Stimulated activated CD4-positive, alpha-beta T cell treated with anti-CD3 and anti-CD28 coated beads, Interleukin-2, amount 100 ng/mL, for 48 hours (primary cell): ENCODE measurements around the gene MRPS23.
"Not testable (repeated sequence)": the region's sequence is repeated elsewhere in the genome, so short reads cannot be mapped to it uniquely, and the experiment has no call there.

Source experiments
- DNase-seq, 2 donors: peaks; one replicate each; pipeline ENCODE4 v3.0.0-alpha.2; 2020

Gene MRPS23

DNA sequence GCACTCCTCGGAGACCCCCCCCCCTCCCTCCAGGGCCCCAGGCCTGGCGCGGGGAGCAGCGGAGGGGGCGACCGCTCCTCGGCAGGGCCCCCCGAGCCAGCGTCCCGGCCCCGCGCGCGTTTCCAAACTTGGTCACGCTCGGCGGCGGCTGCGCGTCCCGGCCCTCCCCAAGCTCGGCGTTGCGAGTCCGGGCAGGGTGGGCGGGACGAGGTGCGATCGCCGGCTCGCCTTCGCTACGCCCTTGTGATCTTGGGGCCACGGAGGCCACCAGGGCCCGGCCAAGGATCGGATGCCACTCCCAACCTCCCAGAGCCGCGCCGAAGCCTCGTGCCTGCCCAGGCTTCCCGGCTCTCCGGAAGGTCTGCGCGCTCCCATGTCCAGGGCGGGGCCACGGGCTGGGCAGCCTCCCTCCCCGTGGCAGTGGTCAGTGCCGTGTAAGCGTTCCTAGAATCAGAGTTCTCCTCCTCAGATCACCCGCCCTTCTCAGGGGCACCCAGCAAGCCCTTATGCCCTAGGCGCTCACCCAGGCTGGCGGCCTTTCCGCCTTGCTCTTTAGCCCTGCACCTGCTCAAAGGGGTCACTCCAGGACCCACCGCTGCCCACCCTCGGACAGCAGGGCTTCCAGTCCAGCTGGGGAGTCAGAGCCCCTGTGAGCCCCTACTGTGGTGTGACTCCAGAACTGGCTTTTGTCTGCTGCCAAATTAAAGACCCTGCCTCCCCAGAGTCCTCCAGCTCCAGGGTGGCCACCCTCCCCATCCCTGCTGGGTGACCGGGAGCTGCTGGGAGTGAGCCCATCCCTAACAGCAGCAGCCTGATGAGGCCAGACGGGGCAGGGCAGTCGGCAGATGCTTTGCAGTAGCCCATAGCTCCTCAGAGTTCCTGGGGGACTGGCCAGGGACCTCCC, 12.2 kb upstream of the MRPS23 start:
- DNase-seq, result no peak

DNA sequence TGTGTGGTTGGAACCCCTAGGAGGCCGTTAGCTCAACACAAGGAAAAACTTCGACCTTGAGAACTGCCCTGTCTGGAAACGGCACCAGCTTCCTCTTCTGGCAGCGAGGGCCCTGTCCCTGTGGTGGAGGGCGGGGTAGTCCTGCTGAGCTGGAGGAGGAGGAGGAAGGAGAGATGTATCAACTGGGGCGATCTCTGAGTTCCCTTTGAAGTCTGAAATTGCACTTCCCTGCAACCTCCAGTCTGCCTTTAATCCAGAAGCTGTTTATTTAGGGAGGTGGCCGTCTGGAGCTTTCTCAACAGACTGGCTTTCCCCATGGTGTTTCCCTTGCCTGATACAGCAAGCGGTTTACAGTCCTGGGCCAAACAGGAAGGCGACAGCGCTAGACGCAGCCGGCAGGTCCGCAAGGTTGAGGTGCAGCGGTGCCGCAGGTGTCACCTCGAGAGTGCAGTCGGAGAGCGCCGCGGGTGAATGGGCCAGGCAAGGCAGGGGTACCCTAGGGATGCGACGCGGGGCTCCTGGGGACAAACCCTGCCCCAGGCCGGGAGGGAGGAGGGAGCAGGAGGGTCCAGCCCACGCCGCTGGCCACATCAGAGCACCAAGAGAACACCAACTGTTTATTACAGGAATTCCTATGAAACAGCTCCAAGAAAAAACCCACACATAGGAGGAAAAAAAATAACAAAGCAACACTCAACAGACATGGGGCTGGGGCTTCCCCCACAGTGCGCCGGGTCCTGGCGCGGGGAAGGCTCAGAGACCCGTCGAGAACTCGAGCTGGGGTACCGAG, 11.4 kb upstream of the MRPS23 start:
- no peak for DNase-seq

DNA sequence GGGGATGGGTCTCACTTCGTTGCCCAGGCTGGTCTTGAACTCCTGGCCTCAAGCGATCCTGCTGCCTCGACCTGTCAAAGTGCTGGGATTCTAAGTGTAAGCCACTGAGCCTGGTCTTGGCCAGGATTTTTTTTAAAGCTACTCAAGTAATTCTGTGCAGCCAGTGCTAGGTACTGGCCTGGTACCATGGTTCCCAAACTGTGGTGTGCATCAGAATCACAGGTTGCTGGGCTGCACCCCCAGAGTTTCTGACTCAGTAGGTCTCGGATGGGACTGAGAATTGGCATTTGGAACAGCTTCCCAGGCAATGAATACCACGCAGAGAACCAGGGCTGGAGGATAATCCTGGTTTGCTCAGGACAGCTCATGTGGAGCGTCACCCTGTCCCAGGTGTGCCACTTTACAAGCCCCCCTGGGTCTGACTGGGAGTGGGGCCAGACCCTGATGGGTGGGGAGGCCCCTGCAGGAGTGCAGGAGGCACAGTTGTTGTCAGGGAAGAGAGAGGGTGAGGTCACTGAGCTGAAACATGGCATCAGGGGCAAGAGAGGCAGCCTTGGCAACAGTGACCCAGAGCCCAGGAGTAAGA, 10.7 kb upstream of the MRPS23 start:
- DNase-seq, result no peak

DNA sequence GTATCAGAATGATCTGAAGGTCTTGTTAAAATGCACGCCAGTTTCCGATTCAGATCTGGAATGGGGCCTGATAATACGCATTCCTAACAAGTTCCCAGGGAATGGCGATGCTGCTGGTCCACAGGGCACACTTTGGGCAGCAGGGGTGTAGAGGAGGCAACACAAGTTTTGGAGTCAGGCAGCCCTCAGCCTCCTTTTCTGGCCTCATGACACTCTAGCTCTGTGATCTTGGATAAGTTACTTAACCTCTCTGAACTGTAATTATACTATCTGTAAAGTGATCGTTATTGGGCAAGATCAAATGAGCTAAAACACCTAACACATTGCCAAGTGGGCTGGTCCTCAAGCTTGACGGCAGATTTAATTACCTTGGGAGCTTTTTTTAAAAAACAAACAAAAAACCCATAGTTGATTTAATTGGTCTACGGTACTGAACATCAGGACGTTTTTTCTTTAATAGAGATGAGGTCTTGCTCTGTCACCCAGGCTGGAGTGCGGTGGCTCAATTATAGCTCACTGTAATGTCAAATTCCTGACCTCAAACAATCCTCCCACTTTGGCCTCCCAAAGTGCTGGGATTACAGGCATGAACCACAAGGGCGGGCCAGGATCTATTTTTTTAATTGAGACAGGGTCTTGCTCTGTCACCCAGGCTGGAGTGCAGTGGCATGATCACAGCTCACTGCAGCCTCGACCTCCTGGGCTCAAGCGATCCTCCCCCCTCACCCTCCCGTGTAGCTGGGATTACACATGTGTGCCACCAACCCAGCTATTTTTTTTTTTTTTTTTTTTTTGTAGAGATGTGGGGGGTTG, 10.0 kb upstream of the MRPS23 start:
- no peak for DNase-seq

DNA sequence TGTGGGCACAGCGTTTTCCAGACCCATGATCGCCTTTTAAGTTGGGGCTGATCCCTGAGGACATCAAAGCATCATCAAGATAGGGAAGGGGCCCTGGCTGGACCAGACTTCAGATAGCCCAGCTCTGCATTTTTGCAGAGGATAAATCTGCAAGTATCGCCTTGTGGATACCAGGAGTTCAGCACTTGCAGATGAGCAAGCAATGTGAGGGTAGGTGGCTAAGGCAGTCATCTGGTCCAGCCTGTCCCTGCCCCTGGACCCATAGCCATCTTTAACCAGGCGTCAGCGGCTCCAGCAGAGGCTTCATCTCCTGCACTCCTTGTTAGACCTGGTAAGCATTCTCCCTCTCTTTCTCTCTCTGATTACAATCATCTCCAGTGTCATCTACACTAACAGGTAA, 9.0 kb upstream of the MRPS23 start:
- no peak for DNase-seq

DNA sequence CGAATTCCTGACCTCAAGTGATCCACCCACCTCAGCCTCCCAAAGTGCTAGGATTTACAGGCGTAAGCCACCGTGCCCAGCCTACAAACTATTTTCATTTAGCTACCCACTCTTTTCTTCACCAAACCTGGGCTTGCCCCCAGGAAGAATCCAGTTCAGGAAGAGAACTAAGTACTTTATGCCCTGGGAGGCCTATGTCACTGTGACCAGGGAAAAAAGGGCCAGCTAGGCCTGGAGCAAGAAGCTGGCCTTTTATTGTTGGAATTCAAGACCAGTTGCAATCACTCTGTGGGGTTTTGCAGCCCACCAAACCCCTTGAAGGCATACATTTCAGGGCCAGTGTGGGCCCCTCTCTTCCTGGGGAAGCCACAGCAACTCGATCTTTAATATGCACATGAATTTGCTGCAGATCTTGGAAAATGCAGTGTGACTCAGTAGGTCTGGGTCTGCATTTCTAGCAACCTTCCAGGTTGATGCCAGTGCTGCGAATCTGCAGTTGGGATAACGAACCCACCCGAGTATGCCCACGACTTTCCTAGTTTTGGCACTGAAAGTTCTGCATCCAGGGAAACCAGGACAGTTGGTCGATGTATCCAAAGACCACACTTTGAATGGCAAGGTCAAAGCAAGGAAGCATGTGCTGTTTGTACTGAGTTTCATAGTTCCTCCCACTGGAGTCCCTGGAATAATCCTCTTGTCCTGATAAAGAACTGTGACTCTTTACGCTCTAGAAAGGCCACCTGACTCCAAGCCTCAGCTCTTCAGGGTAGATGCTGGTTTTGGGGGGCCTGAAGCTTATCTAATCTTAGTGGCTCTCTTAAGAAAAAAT, 7.2 kb upstream of the MRPS23 start:
- no peak for DNase-seq

DNA sequence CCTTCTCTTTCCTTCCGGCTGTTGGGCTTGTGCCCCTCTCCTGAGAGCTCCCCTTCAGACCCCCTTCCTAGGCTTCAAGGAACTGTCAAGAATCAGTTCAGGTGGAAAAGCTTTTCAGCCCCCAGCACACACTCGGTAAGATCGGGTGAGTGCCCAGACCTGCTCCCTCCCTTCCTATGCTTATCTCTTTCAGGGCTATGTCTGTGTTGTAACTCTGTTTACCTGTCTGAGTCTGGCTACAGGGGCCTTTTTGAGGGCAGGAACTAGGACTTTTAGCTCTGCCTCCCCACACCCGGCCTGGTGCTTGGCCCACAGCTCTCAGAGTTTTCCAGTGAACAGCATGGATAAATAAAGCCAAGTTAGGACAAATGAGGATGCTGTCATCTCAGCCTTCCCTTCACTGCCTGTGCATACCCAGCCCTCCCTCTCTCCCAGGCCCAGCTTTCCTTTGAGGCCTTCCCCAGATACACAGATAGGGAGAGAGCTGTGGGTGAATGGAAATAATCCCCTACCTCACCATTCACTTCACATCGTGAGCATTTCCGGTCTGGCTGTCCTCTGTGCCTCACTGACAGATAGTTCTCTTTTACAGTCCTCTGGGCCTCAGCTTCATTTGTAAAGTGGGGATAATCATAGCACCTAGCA, 5.7 kb upstream of the MRPS23 start:
- DNase-seq, result no peak

DNA sequence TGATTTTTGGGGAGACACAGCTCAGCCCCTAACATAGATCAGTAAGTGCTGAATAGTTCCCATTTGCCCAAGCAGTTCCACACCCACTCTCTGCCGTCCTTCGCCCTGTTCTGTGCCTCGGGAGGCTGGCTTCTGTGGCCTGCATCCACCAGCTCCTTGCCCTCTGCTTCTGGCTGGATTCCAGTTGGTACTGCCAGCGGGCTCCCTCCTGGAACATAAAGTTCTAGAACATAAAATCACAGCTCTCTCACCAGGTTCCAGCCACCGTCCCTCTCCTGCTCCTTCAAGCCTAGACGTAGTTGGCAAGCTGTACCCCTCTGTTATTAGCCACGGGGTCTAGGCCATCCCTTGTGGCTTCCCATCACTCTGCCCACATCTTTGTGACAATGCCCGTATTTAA, 3.9 kb upstream of the MRPS23 start:
- DNase-seq, result no peak

DNA sequence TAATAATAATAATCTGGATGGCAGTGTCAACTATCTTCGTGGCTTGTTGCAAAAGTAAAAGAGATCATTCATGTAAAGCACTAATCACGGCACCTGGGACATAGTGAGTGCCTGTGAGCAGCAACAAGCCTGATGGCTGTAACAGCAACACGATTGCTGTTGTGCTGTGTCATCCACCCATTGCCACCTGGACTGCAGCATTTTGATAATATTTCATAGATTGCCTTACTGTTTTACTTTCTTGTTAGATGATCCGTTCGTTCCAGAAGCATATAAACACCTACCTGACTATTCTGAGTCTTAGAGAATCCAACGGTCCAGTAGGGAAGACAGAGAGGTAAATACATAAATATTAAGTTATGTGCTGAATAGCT, 3.1 kb upstream of the MRPS23 start:
- DNase-seq, result no peak

DNA sequence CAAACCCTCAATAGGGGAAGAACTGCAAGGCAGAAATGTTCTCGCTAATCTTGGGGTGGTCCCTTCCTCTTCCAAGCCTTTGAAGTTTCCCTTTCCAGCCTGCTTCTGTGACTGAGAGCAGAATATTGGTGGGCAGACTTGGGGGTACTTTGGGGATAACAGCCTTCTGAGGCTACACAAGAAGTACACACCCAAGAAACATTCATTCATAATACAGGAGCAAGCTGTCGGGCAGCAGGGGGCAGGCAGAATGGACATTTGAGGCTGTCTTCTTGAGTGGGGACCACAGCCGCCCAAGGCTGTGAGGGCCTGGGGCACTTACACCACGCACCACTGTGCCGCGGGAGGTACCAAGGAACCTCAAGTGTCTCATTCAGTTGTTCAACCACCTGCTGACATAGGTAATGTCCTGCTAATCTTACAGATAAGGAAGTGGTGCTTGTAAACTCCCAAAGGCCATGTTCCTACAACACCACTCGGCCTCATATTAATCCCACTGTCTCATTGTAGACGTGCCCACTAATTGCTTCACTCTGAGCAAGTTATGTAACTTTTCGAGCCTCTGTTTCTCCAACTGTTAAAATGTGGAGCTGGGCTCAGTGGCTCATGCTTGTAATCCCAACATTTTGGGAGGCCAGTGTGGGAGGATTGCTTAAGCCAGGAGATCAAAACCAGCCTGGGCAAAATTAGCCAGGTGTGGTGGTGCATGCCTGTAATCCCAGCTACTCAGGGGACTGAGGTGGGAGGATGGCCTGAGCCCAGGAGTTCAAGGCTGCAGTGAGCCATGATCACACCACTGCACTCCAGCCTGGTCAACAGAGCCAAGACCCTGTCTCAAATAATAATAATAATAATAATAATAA, 2.5 kb upstream of the MRPS23 start:
- no peak for DNase-seq

DNA sequence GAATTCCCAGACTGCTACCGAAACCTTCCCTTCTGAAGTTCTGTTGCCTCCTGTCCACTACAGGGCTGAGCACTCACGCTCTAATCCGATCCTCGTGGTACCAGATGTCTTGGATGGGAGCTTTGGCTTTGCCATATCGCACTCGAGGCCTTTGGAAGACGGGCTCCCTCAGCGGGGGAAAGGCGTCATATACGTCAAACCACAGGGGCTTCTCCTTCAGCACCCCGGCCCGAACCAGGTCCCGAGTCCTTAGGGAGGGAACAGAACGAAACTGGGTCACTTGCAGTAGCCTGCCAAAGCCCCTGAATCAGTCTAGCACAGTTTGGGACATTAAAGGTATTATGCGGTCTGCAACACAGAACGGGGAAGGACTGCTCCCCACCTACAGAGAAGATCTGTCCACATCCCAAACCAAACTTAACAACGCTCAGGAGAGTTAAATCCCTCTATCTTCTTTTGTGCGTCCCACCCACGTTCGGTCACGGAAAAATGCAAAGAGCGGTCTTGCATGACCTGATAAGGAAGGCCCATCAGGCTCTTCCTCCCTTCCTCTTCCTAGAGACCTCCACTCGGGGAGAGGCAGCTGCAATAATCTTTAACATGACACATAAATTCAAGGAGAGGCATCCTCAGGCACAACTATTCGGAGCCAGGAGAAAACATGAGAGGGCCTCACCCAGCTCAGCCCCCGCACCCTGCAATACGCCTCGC, 526 bp downstream of the MRPS23 start:
- peak in 1 of 2 donors; percentile 16 for DNase-seq

DNA sequence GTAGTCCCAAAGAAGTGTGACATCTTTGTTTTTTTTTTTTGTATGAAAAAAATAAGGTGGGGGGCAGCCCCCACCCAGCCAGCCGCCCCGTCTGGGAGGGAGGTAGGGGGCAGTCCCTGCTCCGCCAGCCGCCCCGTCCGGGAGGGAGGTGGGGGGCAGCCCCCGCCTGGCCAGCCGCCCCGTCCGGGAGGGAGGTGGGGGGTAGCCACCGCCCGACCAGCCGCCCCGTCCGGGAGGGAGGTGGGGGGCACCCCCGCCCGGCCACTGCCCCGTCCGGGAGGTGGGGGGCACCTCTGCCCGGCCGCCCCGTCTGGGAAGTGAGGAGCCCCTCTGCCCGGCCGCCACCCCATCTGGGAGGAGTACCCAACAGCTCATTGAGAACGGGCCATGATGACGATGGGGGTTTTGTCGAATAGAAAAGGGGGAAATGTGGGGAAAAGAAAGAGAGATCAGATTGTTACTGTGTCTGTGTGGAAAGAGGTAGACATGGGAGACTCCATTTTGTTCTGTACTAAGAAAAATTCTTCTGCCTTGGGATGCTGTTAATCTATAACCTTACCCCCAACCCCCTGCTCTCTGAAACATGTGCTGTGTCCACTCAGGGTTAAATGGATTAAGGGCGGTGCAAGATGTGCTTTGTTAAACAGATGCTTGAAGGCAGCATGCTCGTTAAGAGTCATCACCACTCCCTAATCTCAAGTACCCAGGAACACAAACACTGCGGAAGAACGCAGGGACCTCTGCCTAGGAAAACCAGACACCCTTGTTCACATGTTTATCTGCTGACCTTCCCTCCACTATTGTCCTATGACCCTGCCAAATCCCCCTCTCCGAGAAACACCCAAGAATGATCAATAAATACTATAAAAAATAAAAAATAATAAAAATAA, 3.5 kb downstream of the MRPS23 start:
- DNase-seq, result not testable (repeated sequence)

DNA sequence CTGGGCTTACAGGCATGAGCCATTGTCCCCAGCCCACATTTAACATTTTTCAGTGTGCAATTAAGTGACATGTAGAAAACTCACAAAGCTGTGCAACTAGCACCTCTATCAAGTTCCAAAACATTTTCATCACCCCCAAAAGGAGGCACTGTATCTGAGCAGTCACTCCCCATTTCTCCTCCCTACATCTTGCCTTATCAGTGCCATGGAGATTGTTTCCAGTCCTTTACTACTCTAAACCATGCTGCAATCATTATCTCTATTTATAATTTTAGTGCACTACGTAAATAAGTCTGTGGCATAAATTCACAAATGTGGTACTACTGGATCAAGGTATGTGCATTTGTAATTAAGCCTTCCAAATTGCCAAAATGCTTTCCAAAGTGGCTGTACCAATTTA, 7.6 kb downstream of the MRPS23 start:
- no peak for DNase-seq

DNA sequence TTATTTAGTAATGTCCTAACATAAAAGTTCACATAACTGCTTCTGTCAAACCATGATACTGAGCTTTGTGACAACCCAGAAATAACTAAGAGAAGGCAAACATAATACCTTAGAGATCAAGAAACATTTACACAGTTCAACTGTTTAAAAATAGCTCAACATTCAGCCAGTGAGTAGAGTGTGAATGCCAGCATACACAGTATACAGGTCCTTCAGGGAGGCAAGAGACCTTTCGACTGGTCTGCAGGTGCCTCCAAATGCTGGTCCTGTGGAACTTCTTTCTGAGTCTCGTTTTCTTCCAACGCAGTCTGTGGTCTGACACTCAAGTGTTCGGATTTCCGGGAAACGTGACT, 10.3 kb downstream of the MRPS23 start:
- DNase-seq, result no peak

DNA sequence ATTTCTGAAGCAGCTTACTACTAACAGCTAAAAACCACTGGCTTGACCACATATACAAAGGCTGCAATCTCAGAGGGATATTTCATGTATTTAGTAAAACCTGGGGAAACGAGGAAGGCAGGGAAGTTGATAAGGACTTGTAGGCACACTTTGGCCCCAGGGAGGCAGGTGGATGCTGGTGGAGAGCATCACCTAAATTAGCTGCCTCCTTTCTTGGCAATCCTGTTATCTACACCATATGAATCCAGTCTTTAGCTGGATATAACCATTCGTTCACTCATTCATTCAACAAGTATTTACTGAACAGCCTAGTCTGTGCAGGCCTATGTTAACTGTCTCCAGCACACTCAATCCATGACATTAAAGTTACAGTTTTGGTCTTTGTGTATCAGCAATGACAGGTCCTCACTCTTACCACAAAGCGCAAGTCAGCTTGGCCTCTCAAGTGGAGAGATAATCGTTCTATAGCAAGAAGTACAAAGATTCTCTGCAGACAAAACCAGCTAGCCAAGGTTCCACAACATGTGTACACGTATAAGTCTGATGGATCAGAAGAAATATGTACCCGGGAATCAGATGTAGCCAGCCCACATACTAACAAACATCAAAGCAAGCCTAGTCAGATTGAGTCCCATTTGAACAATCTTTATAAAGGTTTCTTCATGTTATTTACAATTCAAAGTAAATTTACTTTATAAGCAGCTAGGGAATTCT, 10.8 kb downstream of the MRPS23 start:
- no peak for DNase-seq

DNA sequence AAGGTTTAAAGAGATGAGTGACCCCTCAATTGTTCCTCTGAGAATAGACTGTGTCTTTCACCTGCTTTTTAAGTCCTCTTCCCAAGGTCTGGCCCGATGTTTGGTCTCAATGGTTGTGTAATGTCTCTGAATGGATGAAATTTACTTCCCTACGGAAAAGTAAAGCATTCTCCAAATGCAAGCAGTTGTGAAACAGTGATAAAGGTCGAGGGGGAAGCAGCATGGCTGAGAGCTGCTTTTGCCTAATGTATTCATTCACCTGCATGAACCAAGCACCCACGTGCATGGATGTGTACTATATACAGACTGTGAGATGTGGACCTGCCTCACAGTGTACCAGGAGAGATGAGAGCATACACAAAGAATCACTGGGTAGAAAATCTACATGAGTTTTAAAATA, 11.4 kb downstream of the MRPS23 start:
- no peak for DNase-seq

DNA sequence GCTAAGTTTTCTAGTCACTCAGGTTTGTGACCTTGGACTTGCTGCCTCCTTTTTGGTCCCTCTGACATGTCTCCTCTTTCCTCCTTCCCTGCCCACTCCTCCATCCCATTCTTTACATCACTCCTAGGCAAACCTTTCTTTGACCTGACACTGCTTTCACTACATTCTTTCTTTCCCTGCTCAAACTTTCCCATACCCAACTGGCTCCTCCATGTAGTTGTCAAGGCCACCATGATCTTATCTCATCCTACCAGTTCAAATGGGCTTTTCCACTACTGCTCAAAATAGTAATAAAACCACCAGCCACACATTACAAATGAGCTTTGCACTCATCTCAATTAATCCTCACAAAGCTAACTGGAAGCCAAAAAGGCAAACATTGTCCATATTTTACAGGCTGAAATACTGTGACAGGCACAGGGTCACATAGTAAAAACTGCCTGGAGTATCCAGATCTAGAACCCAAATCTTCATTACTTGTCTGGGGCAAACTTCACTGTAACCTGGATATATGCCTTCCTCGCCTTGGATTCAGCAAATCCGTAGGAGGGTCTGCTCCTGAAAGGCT, 14.4 kb downstream of the MRPS23 start:
- DNase-seq, result no peak
